Anterior cingulate cortex (tissue), 58 donors: ENCODE measurements around the gene MMP12.

ENCODE experiments used
- DNase-seq, 58 donors: peaks; one replicate each; lab custom pipeline; 2025; lab: John Stamatoyannopoulos, UW

MMP12 gene

GRCh38 chr11:102853055-102853454, 21.7 kb downstream of the MMP12 start:
- no peak for DNase-seq

- DNase-seq: no peak
Measured at GRCh38 chr11:102850973-102851745, 23.6 kb downstream of the MMP12 start.

- DNase-seq: no peak
Measured at GRCh38 chr11:102849311-102849710, 25.5 kb downstream of the MMP12 start.

- no peak for DNase-seq
Measured at GRCh38 chr11:102846292-102846691, 28.5 kb downstream of the MMP12 start.

- DNase-seq: no peak
Measured at GRCh38 chr11:102843489-102843888, 31.3 kb downstream of the MMP12 start, which contains the start of gene MMP3. Gene MMP3, minus strand, starts transcription at chr11:102843609. Its CDS starts 63 bp downstream, at chr11:102843546.

GRCh38 chr11:102842930-102843329, 31.9 kb downstream of the MMP12 start:
- no peak for DNase-seq

GRCh38 chr11:102840018-102840417, 34.8 kb downstream of the MMP12 start:
- DNase-seq: no peak

GRCh38 chr11:102837646-102838045, 37.1 kb downstream of the MMP12 start:
- no peak for DNase-seq

GRCh38 chr11:102837156-102837555, 37.6 kb downstream of the MMP12 start:
- no peak for DNase-seq

GRCh38 chr11:102836290-102836875, 38.4 kb downstream of the MMP12 start:
- no peak for DNase-seq

- no peak for DNase-seq
Measured at GRCh38 chr11:102833731-102834130, 41.1 kb downstream of the MMP12 start.

- no peak for DNase-seq
Measured at GRCh38 chr11:102832612-102833011, 42.2 kb downstream of the MMP12 start.

GRCh38 chr11:102831489-102832440, 43.0 kb downstream of the MMP12 start:
- DNase-seq: peak in 7 of 58 donors; percentile 1 to 17 (median 5)

GRCh38 chr11:102831128-102831488, 43.7 kb downstream of the MMP12 start:
- DNase-seq: no peak

GRCh38 chr11:102830001-102830727, 44.6 kb downstream of the MMP12 start:
- DNase-seq: no peak

GRCh38 chr11:102829316-102830000, 45.3 kb downstream of the MMP12 start:
- DNase-seq: no peak

GRCh38 chr11:102824556-102824955, 50.2 kb downstream of the MMP12 start:
- no peak for DNase-seq

- no peak for DNase-seq
Measured at GRCh38 chr11:102819491-102819890, 55.3 kb downstream of the MMP12 start.

GRCh38 chr11:102813484-102813883, 61.3 kb downstream of the MMP12 start:
- DNase-seq: no peak
